Stimulated activated CD8-positive, alpha-beta memory T cell treated with anti-CD3 and anti-CD28 coated beads, Interleukin-12 subunit alpha, Interleukin-12 subunit beta, amount 100 ng/mL, for 24 hours (primary cell): ENCODE data around the gene SETX.
"Not testable (repeated sequence)": the region's sequence is repeated elsewhere in the genome, so short reads cannot be mapped to it uniquely, and the experiment has no call there.

Experiments
- DNase-seq: peaks from one replicate; pipeline ENCODE4 v3.0.0-alpha.2; 2020; ENCODE audit errors: extremely low read depth

Gene SETX

DNA sequence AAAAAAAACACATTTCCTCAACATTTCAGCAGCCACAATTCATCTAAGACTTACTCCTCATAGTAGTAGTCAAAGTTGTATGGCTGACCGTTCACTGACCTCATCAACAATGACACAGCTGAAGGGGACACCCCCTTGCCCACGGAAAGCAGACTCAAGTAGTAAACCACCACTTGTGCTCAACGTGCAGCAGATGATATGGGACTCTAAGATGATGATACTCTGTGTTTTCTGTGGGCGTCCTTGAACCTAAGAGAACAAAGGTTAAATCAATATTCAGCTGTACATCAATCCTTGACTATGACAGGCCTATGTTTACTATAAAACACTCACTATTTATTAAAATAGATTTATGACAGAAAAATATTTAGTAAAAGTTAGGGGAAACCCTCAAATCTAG is 71.6 kb downstream of the SETX start:
- DNase-seq, result no peak

- no peak for DNase-seq
Measured at GRCh38 chr9:132274861-132275260, 79.9 kb downstream of the SETX start.

- not testable (repeated sequence) for DNase-seq
Measured at GRCh38 chr9:132269704-132270516, 84.9 kb downstream of the SETX start.

GRCh38 chr9:132268725-132269352 is 85.9 kb downstream of the SETX start:
- DNase-seq, result peak; percentile 15

DNA sequence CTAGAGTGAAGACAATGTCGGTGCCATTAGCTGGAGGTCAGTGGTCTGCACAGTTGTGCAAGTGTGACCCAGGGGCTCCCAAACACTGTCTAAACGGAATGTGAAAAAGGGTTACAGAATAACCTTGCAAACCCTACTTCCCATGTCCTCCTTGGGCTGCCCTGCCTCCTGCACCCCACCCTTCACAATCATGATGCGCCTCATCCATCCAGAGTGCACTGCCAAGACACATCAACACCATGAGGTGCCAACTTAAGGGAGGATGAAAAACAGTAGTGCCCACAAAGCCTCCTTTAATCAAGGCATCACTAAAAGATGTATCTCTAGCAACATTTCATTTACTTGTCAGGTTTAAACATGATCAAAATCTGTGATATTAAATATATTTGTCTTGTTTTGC is 87.1 kb downstream of the SETX start:
- no peak for DNase-seq

DNA sequence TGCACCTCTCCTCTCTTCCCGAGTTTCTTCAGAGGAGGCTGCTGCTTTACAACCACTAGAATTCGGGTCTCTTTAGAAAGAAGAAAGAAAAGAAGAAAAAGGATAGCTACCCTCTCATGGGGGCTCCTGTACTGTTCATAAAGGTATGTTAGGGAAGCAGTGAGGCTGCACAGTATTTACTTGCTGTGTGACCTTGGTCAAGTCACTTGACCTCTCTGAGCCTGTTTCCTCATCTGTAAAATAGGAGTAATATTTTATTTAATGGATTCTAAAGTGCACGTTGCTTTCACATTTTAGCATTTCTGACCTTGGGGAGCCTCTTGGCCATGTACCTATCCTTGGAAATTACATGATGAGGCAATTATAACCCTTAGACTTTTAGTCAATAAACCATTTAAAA is 88.8 kb downstream of the SETX start:
- DNase-seq, result no peak

DNA sequence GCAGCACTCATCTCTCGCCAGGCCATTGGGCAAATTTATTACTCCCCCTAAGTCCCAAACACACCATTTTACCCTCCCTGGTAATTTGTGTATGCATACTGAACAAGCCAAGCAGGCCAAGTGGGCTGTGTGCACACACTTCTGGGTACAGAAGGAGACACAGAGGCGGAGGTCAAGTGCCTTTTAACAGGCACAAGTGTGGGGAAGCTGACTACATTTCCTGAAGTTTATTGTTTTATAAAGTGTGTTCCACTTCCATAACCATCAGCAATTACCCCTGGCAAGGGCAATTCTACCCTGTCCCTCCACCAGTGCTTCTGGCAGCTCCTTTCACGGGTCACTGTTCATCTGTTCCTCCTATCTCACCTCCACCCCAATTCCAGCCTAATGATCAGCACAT is 93.9 kb downstream of the SETX start:
- DNase-seq, result no peak

GRCh38 chr9:132250324-132251262 is 104.2 kb downstream of the SETX start:
- DNase-seq, result no peak

- DNase-seq, result no peak
Measured at GRCh38 chr9:132249690-132250089, 105.1 kb downstream of the SETX start.

- DNase-seq, result no peak
Measured at GRCh38 chr9:132249123-132249522, 105.7 kb downstream of the SETX start.

- DNase-seq, result no peak
Measured at GRCh38 chr9:132247942-132248341, 106.8 kb downstream of the SETX start.

DNA sequence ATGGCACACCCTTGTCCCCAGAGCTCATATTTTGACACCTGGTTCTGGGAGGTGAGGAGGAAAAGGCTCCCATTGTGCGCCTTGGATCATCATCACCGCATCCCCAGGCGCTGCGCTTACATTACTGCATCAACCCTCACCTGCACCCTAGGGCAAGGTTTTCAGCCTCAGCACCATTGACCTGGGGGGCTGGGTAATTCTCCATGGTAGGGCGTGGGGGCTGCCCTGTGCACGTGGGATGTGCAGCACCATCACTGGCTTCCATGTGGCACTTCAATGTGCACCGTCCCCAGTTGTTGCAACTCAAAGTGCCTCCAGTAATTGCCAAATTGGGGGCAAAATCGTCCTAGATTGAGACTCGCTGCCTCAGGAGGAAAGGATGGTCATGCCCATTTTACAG is 109.3 kb downstream of the SETX start:
- DNase-seq, result no peak

GRCh38 chr9:132244582-132245455 is 110.0 kb downstream of the SETX start:
- DNase-seq, result no peak

- DNase-seq, result no peak
Measured at GRCh38 chr9:132243156-132244074, 111.4 kb downstream of the SETX start.

DNA sequence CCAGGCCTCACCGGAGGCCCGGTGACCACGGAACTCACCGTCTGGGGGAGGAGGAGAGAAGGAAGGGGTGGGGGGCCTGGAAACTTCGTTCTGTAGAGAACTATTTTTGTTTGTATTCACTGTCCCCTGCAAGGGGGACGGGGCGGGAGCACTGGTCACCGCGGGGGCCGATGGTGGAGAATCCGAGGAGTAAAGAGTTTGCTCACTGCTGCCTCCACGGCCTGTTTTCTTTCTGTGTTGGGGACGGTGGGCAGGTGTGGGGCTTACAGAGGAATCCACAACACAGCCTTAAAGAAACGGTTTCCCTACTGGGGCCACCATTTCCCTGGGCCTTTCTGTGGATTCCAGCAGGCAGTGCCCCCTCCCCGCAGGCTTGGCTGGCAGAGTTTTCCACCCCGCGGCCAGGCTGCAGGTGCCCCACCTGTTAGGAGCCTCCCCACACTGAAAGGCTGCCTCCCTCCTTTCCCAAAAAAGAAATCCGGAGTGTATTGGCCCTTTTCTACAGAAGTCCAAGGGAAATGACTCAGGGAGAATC is 112.1 kb downstream of the SETX start:
- DNase-seq, result no peak

DNA sequence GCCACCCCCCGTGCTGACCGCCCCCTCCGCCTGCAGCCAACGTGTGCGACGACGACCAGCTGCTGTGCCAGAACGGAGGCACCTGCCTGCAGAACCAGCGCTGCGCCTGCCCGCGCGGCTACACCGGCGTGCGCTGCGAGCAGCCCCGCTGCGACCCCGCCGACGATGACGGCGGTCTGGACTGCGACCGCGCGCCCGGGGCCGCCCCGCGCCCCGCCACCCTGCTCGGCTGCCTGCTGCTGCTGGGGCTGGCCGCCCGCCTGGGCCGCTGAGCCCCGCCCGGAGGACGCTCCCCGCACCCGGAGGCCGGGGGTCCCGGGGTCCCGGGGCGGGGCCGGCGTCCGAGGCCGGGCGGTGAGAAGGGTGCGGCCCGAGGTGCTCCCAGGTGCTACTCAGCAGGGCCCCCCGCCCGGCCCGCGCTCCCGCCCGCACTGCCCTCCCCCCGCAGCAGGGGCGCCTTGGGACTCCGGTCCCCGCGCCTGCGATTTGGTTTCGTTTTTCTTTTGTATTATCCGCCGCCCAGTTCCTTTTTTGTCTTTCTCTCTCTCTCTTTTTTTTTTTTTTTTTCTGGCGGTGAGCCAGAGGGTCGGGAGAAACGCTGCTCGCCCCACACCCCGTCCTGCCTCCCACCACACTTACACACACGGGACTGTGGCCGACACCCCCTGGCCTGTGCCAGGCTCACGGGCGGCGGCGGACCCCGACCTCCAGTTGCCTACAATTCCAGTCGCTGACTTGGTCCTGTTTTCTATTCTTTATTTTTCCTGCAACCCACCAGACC is 112.8 kb downstream of the SETX start:
- DNase-seq, result no peak

- DNase-seq, result no peak
Measured at GRCh38 chr9:132241483-132241839, 113.3 kb downstream of the SETX start.

DNA sequence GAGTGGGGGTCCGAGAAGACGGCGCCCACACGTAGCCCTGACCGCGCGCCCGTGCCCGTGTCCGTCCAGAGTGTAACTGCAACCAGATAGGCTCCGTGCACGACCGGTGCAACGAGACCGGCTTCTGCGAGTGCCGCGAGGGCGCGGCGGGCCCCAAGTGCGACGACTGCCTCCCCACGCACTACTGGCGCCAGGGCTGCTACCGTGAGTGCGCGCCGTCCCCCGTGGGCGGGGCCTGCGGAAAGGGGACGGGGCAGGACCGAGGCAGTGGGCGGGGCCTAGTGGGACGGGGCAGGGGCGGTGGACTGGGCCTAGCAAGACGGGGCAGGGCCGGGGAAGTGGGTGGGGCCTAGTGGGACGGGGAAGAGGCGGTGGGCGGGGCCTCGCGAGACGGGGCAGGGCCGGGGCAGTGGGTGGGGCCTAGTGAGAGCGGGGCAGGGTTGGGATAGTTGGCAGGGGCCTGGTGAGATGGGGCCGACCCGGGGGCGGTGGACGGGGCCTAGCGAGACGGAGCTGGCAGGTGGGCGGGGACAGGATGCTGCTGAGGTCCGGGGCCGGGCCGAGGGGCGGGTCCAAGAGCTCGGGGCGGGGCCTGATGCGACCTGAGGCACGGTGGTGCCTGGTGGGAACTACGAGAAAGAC is 113.8 kb downstream of the SETX start:
- peak; percentile 95 for DNase-seq
